Body of pancreas (tissue), 4 donors: Measurements from ENCODE around the gene TTC28. TPM values are rescaled to one million over a fixed set of nuclear protein-coding genes. Genes with fewer than 3 reads are reported as not detected.

Source experiments
- ATAC-seq: fragments of 150-250 bp; one replicate; pipeline ENCODE4 v1.9.1; 2016
- DNase-seq, 4 donors: peaks; one replicate each; pipeline ENCODE4 v3.0.0-alpha.2; 2019
- H3K27ac ChIP-seq, 4 donors: fragments of 200-600 bp; sonication (generic); 1 replicate in 3 of 4; 2 replicates in 1 of 4; pipeline versions ENCODE4 v1.5.1 to v1.6.1; 2016 to 2019; ENCODE audit warnings: mild to moderate bottlenecking in 1 of 4, mixed read lengths in 1 of 4, moderate library complexity in 1 of 4
- H3K27me3 ChIP-seq, 2 donors: fragments of 200-600 bp; sonication (generic); one replicate each; pipeline ENCODE4 v1.6.0; 2016; ENCODE audit warnings: mild to moderate bottlenecking in 1 of 2
- H3K36me3 ChIP-seq, 2 donors: fragments of 200-600 bp; sonication (generic); replicated peaks in 1 of 2; 2 replicates each; pipeline ENCODE4 v1.5.1; 2016; ENCODE audit warnings: low read depth in 2 of 2; ENCODE audit not compliant: insufficient read depth in 1 of 2
- H3K4me1 ChIP-seq: fragments of 200-600 bp; sonication (generic); one replicate; pipeline ENCODE4 v1.6.0; 2016
- H3K4me3 ChIP-seq, 2 donors: fragments of 200-600 bp; sonication (generic); 1 replicate in 1 of 2; 2 replicates in 1 of 2; pipeline ENCODE4 v1.5.1; 2016 to 2019
- H3K9me3 ChIP-seq, 3 donors: fragments of 200-600 bp; sonication (generic); 1 replicate in 2 of 3; 2 replicates in 1 of 3; pipeline ENCODE4 v1.5.1; 2016
- POLR2A ChIP-seq, 3 donors: fragments of 450-650 bp; IDR thresholded peaks; one replicate each; pipeline ENCODE4 v1.6.1; 2016; ENCODE audit warnings: antibody characterized with exemption in 3 of 3, mild to moderate bottlenecking in 2 of 3
- WGBS, 2 donors: methylation state at CpG; one replicate each; pipeline ENCODE4 v1.1.5; 2017; 5-methylcytosine and 5-hydroxymethylcytosine counted together
- intact Hi-C: fragments of 100-400 bp; cut with DNase I; formaldehyde crosslinking; loops from one replicate; pipeline ENCODE4 v1.15.1; 2023
- total RNA-seq, 2 donors: library from RNA; depleted of rRNA; stranded (reverse); fragments of >200 nt; gene quantifications; one replicate each; pipeline ENCODE4 v1.1.0, GENCODE V29; 2016
- TF ChIP-seq, protein P1 (sequence below), 7 experiments: fragments of 450-650 bp in 4 of 7; fragments of 200-600 bp in 3 of 7; sonication (generic) in 3 of 7; IDR thresholded peaks; one replicate each; pipeline ENCODE4 v1.5.1; 2016 to 2019; ENCODE audit warnings: antibody characterized with exemption in 7 of 7

Gene TTC28
- total RNA-seq, 2 donors from 2014 or later: 21.0 to 87.3 TPM

DNA sequence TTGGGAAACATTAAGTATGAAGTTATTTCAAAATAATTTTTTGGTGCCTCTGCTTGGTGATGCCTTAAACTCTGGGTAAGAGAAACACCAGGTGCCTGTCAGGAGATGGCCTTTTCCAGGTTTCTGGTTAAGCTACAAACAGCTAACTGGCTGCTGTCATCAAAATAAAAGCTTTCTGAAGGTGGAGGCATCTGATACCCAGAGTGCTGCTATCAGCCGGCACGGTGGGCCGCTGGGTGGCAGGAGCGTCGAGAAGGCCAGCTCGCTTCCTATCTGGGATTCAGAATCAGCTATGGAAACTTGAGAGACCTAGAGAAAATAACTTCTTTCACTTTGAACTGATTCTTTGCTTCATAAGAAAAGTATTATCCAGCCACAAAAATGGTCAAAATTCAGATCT lies 679.8 kb downstream of the TTC28 start:
- H3K36me3 ChIP-seq: no peaks in the 10 kb centered on the region
- no peaks in the 10 kb centered on the region for H3K27me3 ChIP-seq
- no peaks in the 10 kb centered on the region for H3K4me1 ChIP-seq
- no peak overlapping the region for H3K4me3 ChIP-seq
- H3K27ac ChIP-seq: no peak overlapping the region
- no peaks in the 10 kb centered on the region for H3K9me3 ChIP-seq
- 95 to 98% methylated on average over 6 of the region's 6 CpGs for WGBS, 2 donors
- intact Hi-C loops: loop anchor here (10.0 kb wide), 1 partner anchor 1245 kb away; no protein-coding TSS in a partner anchor
- DNase-seq (no peak), ATAC-seq (no peak)
- TF ChIP-seq POLR2A (IDR thresholded peaks at IDR 0.05): no peak
- TF ChIP-seq, protein P1, sequence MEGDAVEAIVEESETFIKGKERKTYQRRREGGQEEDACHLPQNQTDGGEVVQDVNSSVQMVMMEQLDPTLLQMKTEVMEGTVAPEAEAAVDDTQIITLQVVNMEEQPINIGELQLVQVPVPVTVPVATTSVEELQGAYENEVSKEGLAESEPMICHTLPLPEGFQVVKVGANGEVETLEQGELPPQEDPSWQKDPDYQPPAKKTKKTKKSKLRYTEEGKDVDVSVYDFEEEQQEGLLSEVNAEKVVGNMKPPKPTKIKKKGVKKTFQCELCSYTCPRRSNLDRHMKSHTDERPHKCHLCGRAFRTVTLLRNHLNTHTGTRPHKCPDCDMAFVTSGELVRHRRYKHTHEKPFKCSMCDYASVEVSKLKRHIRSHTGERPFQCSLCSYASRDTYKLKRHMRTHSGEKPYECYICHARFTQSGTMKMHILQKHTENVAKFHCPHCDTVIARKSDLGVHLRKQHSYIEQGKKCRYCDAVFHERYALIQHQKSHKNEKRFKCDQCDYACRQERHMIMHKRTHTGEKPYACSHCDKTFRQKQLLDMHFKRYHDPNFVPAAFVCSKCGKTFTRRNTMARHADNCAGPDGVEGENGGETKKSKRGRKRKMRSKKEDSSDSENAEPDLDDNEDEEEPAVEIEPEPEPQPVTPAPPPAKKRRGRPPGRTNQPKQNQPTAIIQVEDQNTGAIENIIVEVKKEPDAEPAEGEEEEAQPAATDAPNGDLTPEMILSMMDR (IDR thresholded peaks at IDR 0.05): no peak

DNA sequence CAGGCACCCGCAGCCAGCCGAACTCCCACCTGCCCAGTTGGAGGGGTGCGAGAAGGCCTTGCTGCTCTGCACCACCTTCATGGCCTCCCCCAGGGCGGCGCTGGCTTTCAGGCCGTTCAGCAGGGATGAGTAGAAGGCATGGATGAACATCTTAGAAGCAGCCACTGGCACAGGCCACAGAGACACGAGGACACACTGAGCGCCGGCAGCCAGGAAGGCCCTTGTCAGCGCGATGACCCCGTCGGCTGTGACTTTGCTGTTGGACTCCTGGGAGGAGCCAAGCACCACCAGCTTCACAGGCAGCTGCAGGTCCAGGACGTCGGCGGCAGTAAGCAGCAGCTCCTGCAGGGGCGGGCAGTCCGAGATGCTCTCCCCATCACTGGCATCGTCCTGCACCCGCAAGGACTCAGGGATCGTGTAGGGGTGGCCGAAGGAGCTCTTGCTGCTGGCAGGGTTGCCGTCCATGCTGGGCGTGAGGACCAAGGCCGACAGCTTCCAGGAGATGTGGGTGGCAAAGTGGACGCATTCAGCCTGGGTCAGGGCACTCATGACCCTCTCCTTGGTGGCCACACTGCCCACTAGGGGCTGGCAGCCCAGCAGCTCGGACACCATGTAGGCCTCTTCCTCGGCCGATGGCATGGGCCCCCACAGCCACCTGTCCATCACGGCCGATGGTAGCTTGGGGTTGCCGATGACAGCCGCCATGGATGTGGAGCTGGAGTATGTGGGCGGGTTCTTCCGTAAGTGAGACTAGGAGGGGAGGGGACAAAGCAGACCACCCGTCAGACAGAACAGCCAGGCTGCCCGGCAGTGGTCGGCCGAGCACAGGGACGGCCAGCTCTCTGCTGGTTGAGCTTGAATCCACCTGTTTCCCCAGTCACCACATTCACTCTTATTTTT lies 680.9 kb downstream of the TTC28 start:
- Histone ChIP-seq H3K4me3 (no peak overlapping the region), H3K27me3 (no peaks in the 10 kb centered on the region), H3K4me1 (no peaks in the 10 kb centered on the region), H3K9me3 (no peaks in the 10 kb centered on the region), H3K27ac (no peak overlapping the region), H3K36me3 (no peaks in the 10 kb centered on the region)
- intact Hi-C loops: no loop called here
- DNase-seq (no peak), ATAC-seq (no peak)
- WGBS, 2 donors: 93 to 100% methylated on average over 8 to 35 of the region's 40 CpGs
- TF ChIP-seq, protein P1 (IDR thresholded peaks at IDR 0.05): no peak
- TF ChIP-seq POLR2A (IDR thresholded peaks at IDR 0.05): no peak

DNA sequence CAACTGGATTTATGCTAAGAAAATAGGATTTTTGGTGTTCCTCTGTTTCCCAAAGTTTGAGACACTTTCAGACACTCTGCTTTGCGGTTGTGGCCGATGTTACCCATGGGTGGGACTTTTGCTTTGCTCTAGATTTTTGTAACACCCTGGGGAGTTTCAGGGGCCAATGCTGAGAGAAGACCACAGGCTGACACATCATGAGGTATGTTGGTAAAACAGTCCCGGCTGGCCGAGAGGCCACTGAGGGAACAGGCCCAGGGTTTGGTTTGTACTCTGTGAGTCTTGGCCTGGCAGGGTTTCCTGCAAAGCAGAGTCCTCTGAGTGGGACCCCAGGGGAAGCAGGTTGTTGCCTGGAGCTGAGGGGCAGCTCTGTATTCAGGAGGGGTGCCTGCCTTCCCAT lies 682.1 kb downstream of the TTC28 start:
- TF ChIP-seq, protein P1 (IDR thresholded peaks at IDR 0.05): no peak
- TF ChIP-seq POLR2A (IDR thresholded peaks at IDR 0.05): no peak
- intact Hi-C loops: no loop called here
- no peaks in the 10 kb centered on the region for H3K4me1 ChIP-seq
- H3K9me3 ChIP-seq: no peaks in the 10 kb centered on the region
- no peak for ATAC-seq
- no peak overlapping the region for H3K27ac ChIP-seq
- no peak for DNase-seq
- no peaks in the 10 kb centered on the region for H3K27me3 ChIP-seq
- no peak overlapping the region for H3K4me3 ChIP-seq
- no peaks in the 10 kb centered on the region for H3K36me3 ChIP-seq
- 87 to 96% methylated on average over 4 of the region's 4 CpGs for WGBS, 2 donors

DNA sequence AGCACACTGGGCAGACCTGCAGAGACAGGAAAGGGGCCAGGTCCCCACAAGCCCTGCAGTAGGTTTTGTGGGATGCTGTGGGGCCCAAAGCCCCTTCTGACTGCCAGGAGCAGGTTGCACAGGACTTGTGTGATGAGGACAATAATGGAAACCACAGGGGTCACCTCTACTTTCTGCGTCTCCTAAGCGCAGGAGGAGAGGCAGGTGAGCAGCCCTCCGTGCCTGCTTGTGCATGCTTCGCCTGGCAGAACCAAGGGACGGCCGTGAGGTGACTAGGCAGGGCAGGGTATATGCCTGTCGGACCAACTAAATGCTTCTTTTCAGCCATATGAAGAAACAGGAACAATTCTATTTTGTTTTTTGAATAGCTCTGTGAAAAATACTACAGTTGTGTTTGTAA lies 682.7 kb downstream of the TTC28 start:
- Histone ChIP-seq H3K9me3 (no peaks in the 10 kb centered on the region), H3K27ac (no peak overlapping the region), H3K4me1 (no peaks in the 10 kb centered on the region), H3K4me3 (no peak overlapping the region), H3K36me3 (peaks cover 0 to 2% of the 10 kb centered on the region in 2 donors), H3K27me3 (no peaks in the 10 kb centered on the region)
- no peak for ATAC-seq
- 90 to 95% methylated on average over 4 to 7 of the region's 7 CpGs for WGBS, 2 donors
- intact Hi-C loops: no loop called here
- TF ChIP-seq, protein P1 (IDR thresholded peaks at IDR 0.05): no peak
- no peak for TF ChIP-seq POLR2A (IDR thresholded peaks at IDR 0.05)
- no peak for DNase-seq

DNA sequence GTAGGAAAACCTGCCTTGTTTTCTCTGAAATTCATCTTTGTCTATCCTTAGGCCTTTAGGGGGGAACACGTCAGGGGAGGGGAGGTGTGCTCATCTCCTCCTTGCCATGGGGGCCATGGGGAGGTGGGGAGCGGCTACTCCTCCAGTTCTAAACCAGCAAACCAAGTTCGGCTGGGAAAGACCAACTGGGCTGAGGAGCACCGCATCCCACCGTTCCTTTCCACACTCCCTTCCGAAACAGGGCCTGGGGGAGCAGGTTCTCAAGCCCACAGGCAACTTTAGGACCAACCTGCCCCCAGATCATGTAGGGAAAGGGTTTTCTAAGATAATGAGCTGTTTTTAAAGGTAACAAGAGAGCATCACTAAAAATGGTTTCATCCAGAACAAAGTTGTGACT lies 683.1 kb downstream of the TTC28 start:
- 95% methylated on average over 6 of the region's 6 CpGs for WGBS, 2 donors
- H3K4me3 ChIP-seq: no peak overlapping the region
- H3K27me3 ChIP-seq: no peaks in the 10 kb centered on the region
- H3K4me1 ChIP-seq: no peaks in the 10 kb centered on the region
- intact Hi-C loops: no loop called here
- H3K36me3 ChIP-seq: peaks cover 0 to 4% of the 10 kb centered on the region in 2 donors
- DNase-seq (no peak), ATAC-seq (no peak)
- H3K27ac ChIP-seq: no peak overlapping the region
- no peaks in the 10 kb centered on the region for H3K9me3 ChIP-seq
- TF ChIP-seq POLR2A (IDR thresholded peaks at IDR 0.05): no peak
- TF ChIP-seq, protein P1 (IDR thresholded peaks at IDR 0.05): no peak
